HEK293T (cell line): ENCODE results near the gene NAV2.

Experiments used
- BHLHE40 ChIP-seq: fragments of 450-650 bp; IDR thresholded peaks from 2 replicates; pipeline ENCODE4 v1.6.1; 2016; ENCODE audit warnings: mild to moderate bottlenecking, moderate library complexity, borderline replicate concordance
- FOXA1 ChIP-seq: fragments of 450-650 bp; IDR thresholded peaks from 2 replicates; pipeline ENCODE4 v1.6.1; 2016; ENCODE audit warnings: mild to moderate bottlenecking
- FOXK2 ChIP-seq: fragments of 450-650 bp; IDR thresholded peaks from 2 replicates; pipeline ENCODE4 v1.6.1; 2016; ENCODE audit warnings: mild to moderate bottlenecking
- FOXM1 ChIP-seq: fragments of 450-650 bp; IDR thresholded peaks from 2 replicates; pipeline ENCODE4 v1.6.1; 2017; ENCODE audit warnings: mild to moderate bottlenecking, borderline replicate concordance
- PKNOX1 ChIP-seq: fragments of 450-650 bp; IDR thresholded peaks from 2 replicates; pipeline ENCODE4 v1.6.1; 2016
- ZNF384 ChIP-seq: fragments of 450-650 bp; IDR thresholded peaks from 2 replicates; pipeline ENCODE4 v1.6.1; 2016

- TF ChIP-seq FOXM1 = no peak
- TF ChIP-seq BHLHE40 = no peak
- TF ChIP-seq PKNOX1 = no peak
- TF ChIP-seq FOXA1 = no peak
- no peak for TF ChIP-seq ZNF384
- no peak for TF ChIP-seq FOXK2
Observed at GRCh38 chr11:19696904-19697303, 15.7 kb upstream of the NAV2 start.
